GM21526 (cell line): ENCODE results near the gene TRPV3.
"Not testable (repeated sequence)": the region's sequence is repeated elsewhere in the genome, so short reads cannot be mapped to it uniquely, and the experiment has no call there.

Experiments used
- ATAC-seq: cut with Tn5 transposase; IDR thresholded peaks from one replicate; pipeline ENCODE4 v1.9.1; 2021; ENCODE audit warnings: moderate library complexity; ENCODE audit not compliant: unreplicated experiment, low FRiP score

The TRPV3 gene

GRCh38 chr17:3485481-3486068 is 72.0 kb downstream of the TRPV3 start:
- no peak for ATAC-seq

DNA sequence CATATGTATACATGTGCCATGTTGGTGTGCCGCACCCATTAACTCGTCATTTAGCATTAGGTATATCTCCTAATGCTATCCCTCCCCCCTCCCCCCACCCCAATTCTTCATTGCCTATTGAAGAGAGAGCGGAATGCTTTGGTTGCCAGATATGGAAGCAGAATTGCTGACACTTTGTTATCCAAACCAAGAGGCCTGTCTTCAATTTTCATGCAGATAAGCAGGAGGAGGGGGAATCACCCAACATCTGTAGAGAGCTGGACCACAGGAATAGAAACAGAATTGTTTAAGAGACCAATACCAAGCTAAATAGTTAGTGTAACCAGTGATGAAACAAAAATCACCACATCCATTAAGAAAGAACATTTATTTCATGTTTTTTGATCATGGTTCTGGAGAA is 74.8 kb downstream of the TRPV3 start:
- no peak for ATAC-seq

- no peak for ATAC-seq
These were observed 77.6 kb downstream of the TRPV3 start for GRCh38 chr17:3479988-3480387.

GRCh38 chr17:3475812-3476610 is 81.6 kb downstream of the TRPV3 start, which contains the start of gene ASPA:
Gene ASPA, plus strand, starts transcription at chr17:3475997. Its CDS starts 163 bp downstream, at chr17:3476160.
- ATAC-seq, result no peak

DNA sequence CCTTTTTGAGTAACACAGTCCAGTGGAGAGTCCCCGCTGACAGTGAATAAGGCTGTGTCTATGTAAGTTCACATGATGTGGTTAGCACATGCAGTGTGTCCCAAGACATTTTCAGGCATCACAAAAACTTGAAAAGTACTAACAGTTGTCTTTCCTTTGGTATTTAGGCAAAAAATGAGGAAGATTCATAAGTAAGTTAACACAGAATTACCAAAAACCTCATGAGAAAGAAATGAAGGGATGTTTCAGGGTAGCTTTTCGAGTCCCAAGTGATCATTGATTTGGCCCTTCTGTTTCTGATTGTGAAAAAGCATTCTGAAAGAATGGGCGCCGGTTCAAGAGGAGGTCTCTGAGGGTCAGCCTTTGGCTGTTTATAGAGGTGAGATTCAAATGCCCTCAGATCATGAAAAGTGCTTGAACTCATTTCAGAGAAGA is 82.3 kb downstream of the TRPV3 start:
- no peak for ATAC-seq

- ATAC-seq, result no peak
These were observed 83.4 kb downstream of the TRPV3 start for GRCh38 chr17:3474212-3474611.

- ATAC-seq, result no peak
These were observed 85.5 kb downstream of the TRPV3 start for GRCh38 chr17:3472137-3472536.

- ATAC-seq, result no peak
These were observed 86.0 kb downstream of the TRPV3 start, which contains the start of gene SPATA22 for GRCh38 chr17:3471599-3471998. Gene SPATA22, minus strand, starts transcription at chr17:3471819. Its CDS starts 2,494 bp downstream, at chr17:3469325.

DNA sequence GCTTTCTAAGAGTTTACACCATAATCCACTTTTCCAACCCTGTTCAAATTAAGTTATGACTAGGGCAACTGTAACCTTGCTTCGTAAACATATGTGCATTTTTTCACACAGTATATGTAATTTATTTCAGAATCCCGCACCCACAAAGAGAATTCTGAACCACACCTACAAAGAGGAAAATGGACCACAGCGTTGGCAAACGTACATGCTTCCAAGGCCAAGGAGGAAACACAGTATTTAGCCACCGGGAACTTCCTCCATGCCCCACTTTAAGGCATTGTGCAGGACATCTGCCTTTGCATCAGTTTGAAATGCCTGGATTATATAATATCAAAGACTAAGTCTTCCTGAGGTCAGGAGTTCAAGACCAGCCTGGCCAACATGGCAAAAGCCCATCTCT is 88.1 kb downstream of the TRPV3 start:
- ATAC-seq, result no peak

- ATAC-seq, result not testable (repeated sequence)
These were observed 91.3 kb downstream of the TRPV3 start for GRCh38 chr17:3466355-3466754.
